GM18526 (cell line): ENCODE results near the gene EVX2.

ENCODE experiments used
- POLR2A ChIP-seq: IDR thresholded peaks from 3 replicates; pipeline ENCODE4 v1.6.1; 2011; ENCODE audit not compliant: insufficient read length; ENCODE audit errors: extremely low read depth

The EVX2 gene

DNA sequence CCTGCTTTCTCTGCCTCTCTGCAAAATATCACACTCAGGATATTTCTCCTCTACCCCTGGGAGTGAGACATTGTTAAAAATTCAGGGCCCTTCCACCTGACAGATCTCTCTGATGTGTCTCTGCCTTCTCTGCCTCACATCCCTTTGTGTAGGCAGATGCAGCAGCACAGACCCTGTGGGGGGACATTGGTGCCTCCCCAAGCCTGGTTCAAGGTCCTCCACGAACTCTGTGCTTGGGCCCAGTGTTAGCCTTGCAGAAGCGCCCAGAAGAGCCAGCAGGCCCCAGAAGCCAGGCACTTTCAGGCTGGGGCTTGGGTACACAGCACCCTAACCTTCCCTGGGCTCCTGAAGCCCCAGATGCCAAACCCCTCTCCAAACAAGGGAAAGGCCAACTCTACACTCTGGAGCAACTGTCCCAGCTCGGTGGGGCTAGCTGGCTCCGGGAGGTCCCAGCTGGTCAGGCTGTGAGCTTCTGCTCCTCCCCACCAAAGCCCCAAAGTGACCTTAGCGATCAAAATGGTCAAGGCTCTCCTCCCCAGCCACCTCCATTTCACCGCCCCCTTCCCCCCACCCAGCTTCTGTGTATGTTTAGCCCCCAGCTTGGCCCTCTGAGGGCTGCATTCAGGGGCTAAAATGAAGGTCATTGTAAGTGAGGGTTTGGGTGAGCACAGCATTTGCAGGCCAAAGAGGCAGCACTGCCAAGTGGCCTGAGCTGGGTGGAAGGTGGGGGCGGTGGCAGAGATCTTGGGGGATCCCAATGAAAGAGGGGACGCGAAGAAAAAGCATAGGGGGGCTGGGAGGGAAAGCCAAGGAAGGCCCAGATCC lies 41.4 kb upstream of the EVX2 start:
- no peak for TF ChIP-seq POLR2A

DNA sequence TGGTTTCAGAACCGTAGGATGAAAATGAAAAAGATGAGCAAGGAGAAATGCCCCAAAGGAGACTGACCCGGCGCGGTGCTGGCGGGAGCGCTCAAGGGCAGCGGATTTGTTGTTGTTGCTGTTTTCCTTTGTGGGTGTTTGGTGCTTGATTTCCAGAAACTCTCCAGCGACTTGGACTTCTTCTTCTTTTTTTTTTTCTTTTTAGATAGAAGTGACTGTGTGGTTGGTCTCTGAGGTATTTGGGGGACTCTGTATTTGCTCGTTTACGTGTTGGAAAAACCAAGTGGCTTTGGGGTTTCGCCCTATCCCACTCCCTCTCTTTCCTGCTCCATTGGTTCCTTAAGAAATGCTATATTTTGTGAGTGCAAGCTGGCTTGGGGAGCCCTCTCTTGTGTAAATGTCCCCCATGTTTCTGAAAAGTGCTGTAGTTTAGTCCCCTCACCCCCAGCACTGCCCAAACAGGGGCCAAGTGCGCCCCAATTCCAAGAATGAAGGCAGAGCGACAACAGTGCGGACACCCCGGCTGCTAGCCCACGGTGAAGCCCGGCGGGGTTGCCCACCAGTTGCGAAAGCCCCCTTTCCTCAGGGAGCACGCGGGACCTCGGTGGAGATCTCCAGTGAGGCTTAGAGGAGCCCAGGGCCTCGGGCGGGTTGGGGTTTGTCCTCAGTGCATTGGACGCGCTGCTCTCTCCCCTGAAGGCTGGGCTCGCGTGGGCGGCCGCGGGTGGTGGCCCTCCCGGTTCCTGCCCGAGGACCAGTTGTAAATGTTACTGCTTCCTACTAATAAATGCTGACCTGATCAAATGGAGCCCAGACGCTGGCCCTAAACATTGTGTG lies 40.6 kb upstream of the EVX2 start:
- no peak for TF ChIP-seq POLR2A

DNA sequence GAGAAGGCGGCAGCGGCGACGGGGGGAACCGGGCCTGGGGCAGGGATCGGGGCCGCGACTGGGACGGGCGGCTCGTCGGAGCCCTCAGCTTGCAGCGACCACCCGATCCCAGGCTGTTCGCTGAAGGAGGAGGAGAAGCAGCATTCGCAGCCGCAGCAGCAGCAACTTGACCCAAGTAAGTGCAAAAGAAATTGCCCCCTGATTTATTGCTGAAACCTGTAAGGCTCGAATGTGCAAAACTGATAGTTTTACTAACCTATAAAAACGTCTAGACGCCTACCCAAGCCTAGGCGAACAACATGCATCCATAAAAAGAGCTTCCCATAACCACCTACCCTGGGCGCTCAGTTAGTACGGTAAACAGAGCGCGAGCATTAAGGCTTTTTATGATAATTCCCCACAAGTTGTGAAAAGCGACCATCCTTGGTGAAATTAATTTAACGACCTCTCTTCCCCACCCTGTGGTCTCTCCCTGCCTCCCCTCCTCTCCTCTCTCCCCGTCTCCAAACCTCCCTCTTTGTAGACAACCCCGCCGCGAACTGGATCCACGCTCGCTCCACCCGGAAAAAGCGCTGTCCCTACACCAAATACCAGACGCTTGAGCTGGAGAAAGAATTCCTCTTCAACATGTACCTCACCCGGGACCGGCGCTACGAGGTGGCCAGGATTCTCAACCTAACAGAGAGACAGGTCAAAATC lies 39.8 kb upstream of the EVX2 start:
- TF ChIP-seq POLR2A = no peak

DNA sequence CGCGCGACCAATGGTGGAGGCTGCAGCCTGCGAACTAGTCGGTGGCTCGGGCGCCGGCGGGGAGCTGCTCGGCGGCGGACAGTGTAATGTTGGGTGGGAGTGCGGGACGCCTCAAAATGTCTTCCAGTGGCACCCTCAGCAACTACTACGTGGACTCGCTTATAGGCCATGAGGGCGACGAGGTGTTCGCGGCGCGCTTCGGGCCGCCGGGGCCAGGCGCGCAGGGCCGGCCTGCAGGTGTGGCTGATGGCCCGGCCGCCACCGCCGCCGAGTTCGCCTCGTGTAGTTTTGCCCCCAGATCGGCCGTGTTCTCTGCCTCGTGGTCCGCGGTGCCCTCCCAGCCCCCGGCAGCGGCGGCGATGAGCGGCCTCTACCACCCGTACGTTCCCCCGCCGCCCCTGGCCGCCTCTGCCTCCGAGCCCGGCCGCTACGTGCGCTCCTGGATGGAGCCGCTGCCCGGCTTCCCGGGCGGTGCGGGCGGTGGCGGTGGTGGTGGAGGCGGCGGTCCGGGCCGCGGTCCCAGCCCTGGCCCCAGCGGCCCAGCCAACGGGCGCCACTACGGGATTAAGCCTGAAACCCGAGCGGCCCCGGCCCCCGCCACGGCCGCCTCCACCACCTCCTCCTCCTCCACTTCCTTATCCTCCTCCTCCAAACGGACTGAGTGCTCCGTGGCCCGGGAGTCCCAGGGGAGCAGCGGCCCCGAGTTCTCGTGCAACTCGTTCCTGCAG lies 39.1 kb upstream of the EVX2 start, which contains the start of gene HOXD9:
HOXD9 (plus strand) TSS at position 37 of the 728 bp plus-strand sequence; CDS start at position 87, 50 bp downstream.
- no peak for TF ChIP-seq POLR2A

DNA sequence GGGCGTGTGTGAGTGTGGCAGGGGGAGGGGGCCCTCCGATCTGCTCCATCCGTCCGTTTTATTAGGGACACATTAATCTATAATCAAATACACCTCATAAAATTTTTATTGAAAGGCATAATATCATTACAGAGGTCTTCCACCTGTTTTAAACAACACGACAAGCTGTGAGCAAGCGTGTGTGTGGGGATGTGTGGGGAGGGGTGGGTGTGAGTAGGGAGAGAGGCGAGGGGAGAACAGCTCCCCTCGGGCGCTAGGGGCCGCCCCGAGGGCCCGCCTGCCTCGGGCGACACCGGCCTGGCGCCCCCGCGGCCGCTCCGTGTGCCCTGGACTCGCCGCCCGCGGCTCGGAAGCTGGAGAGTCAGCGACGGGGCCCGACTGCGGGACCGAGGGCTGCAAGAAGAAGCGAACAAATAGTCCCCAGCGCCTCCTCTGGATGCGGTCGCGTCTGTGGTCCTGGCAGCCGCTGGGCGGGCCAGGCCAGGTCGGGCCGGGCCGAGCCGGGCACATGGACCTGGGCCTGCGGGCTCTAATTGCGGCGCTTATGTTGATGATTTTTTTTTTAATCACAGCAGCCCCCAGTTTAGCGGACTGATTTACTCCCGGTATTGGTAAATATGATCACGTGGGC lies 38.4 kb upstream of the EVX2 start:
- no peak for TF ChIP-seq POLR2A

DNA sequence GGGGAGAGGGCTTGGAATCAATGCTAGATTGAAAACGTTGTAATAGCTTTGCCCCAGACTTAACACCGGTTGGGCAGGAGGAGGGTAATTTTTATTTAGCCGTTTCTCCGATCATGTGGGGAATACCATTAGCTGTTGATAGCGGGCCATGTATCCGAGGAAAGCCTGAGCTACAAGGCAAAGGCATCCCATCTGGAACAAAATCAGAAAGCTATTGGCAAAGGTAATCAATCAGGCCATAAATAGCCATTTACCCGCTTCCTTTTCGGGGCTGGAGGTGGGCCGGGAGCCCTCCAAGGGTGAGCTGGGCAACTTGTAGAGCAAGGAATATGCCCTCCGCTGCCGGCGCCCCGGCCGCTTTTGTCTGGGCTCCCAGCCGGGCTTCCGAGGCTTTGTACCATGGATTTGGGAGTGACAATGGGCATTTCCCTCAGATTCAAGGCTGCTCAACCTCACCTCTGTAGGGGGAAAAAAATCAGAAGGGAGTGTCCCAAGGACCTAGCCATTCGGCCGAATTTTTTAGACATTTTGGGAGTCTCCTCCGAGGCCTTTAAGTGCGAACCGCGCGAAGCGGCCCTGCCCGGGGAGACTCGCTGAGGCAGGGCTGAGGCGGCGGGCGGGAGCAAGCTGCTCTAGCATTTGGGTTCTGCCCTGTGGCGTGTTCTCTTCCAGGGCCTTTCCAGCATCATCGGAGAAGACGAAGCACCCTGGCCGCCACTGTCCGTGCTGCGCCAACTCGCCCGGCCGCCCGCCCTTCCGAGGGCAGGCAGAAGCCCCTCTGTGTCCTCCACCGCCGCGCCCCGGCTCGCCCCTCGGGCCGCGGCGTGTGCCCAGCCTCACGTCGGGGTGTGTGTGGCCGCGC lies 37.7 kb upstream of the EVX2 start:
- TF ChIP-seq POLR2A = no peak

DNA sequence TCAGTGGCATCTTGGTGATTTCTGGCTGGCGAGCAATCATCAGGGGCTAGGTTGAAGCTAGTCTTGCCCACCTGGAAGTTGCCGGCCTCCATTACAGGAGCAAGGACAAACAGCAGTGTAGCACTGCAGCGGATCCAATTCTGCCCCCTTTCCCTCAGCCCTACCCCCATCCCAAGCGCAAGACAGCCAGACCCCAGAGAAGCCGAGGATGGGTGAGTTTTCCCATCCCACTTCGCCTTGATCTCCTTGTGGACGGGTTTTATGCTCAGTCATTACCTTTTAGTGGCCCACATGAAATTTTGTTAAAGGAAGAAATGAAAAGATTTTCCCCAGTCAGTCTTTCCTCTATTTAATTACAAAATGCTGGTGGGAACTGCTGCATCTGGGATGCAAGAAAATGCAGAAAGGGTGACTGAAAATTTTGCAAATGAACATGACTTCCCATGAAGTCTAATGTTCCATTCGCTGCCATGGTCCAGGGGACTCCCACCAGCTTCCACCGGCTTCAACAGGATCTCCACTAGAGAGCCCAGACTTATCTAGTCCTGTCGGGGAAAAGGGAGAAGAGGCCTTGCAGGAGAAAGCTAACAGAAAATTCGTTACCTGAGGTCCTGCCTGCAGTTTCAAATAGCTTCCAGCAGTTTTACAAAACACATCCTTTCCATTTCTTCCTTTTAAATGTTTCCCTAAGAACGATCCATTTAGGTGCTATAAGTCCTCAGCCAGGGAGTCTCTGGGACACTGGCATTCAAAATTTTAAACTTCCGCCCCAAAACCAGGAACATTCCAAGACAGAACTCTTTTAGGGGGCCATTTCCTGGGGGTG lies 36.8 kb upstream of the EVX2 start:
- no peak for TF ChIP-seq POLR2A

DNA sequence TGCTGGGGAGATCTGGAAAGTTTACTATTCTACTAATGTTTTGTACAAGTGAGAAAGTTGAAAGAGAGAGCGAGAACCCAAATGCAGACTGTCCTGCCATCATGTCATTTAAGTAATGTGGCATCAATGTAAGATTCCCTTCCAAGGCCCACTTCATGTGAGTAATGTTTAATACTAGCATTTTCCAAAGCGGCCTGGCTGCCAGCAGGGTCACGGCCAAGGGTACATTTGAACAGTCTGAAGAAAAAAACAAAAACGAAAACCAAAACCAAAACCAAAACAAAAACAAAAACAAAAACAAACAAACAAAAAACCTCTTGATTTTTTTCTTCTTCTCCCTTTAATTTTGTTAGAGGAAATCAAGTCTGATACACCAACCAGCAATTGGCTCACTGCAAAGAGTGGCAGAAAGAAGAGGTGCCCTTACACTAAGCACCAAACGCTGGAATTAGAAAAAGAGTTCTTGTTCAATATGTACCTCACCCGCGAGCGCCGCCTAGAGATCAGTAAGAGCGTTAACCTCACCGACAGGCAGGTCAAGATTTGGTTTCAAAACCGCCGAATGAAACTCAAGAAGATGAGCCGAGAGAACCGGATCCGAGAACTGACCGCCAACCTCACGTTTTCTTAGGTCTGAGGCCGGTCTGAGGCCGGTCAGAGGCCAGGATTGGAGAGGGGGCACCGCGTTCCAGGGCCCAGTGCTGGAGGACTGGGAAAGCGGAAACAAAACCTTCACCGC lies 35.0 kb upstream of the EVX2 start:
- no peak for TF ChIP-seq POLR2A

DNA sequence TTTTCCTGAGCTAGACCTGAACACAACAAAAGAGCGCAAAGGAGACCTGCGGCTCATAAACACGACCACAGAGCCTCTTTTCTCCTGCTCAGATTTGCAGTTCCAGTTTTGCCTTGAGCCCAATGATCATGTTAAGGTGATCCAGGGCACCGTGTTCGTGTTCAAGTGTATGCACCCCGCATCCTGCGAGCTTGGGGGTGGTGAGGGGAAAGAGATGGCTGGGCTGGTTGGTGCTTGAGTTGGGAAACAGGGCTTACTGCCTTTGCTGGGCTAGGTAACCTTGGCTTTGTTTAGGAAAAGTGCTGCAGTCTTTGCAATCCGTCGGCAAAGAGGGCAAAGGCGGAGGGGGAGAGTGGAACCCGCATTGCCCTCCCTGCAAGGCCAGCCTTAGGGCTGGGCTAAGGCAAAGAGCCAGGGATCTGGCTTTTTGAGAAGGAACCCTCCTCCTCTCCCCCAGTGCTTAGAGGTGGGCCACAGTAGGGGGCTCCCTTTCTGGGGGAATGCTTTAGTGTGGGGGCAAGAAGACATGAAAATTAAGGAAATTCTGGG lies 34.1 kb upstream of the EVX2 start:
- no peak for TF ChIP-seq POLR2A

DNA sequence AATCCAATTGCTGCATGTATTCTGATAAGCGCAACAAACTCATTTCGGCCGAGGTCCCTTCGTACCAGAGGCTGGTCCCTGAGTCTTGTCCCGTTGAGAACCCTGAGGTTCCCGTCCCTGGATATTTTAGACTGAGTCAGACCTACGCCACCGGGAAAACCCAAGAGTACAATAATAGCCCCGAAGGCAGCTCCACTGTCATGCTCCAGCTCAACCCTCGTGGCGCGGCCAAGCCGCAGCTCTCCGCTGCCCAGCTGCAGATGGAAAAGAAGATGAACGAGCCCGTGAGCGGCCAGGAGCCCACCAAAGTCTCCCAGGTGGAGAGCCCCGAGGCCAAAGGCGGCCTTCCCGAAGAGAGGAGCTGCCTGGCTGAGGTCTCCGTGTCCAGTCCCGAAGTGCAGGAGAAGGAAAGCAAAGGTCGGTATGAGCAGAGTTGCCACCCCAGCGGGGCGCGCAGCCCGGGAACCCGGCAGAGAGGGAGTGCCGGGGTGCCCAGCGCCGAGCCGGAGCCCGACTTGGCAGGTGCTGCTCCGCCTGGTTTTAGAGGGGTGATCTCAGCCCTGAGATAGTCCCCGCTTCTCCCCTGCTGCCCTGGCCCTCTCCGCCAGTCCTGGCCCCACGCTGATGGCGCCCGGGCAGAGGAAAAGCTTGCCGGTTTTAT lies 33.5 kb upstream of the EVX2 start:
- no peak for TF ChIP-seq POLR2A
